ENCODE measurements around the gene NPPC.

Gene NPPC

DNA sequence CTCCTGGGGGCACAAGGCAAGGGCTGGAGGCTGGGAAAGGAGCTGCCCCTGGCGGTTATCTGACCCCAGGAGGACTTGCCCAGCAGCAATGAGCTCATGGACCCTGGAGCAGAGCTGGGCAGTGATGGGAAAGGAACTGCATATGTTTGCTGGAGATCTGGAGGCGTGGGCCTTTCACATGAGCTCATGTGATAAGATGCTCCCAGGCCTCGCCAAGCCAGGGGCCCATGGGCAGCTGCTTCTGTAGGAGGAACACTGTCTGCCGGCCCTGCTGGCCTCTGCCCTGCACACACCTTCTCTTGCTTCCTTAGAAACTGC is 9.0 kb upstream of the NPPC start:
- DNase-seq (ENCODE audit: low spot score) = no peak

DNA sequence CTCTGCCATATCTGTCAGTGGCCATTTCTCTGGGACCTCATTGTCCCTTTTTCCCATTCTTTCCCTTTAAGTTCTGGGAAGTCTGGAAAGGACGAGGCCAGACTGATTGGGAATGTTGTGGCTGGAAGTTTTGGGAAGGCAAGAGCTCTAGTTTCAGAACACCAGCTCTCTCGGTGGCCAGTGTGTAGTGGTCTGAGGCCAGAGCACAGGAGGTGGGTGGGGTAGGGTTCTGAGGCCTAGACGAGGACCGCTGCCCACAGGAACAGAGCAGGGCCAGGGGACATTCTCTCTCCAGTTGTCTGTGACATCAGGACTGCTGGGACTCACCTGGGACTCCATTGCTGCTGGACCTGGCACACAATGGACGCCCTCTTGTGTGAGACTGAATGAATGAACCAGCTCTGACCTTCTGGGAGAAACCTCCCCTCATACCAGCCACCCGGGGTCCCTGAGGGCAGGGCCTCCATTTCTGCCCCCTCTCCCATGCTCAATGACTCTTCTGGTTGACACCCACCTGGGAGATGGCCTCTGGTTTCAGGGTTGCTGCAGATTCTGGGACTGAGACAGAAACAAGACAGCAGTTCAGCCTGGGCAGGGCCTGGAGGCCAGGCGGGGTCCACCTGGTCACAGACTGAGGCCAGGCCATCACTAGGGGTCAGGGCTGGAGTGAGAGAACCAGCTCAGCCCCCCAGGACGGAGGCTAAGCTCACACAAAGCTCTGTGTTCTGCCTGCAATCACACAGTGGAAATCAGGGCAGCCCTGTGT is 8.4 kb upstream of the NPPC start:
- DNase-seq (ENCODE audit: low spot score) = no peak

- peak; percentile 29 for DNase-seq (ENCODE audit: low spot score)
Measured at GRCh38 chr2:231933916-231934401, 7.8 kb upstream of the NPPC start.

GRCh38 chr2:231932985-231933915 is 7.1 kb upstream of the NPPC start:
- DNase-seq (ENCODE audit: low spot score) = no peak

GRCh38 chr2:231932711-231932970 is 6.4 kb upstream of the NPPC start:
- no peak for DNase-seq (ENCODE audit: low spot score)

- DNase-seq (ENCODE audit: low spot score) = no peak
Measured at GRCh38 chr2:231931481-231931915, 5.3 kb upstream of the NPPC start.

DNA sequence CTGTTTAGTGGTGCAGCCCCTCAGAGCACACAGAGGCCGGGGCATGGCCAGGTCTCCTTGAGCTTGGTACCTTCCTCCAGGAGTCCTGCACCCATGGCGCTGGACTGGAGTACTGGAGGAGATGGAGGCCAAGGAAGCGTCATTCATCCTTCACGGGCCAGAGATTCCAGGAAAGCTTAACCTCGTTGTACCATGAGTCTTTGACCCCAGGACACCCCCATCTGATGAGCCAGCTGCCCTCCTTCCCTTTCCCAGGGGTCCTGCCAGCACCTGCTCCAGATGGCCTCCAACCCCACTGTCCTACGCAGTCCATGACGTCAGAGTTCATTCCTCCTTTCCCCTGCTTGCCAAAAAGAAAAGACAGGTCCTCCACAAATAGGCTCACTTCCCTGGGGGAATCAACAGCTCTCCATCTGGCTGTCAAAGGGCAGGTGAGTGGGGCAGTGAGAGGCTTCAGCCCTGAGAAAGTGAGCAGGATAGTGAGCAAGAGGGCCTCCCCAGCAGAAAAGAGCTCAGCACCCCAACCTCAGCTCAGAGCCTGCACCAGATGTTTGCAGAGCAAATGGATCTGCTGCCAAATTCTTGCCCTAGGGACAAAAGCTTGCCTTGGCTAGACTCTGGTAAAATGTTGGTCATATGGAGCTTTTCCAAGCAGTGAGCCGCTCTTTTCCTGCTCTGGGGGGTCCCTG is 4.5 kb upstream of the NPPC start:
- DNase-seq (ENCODE audit: low spot score) = no peak

- peak; percentile 70 for DNase-seq (ENCODE audit: low spot score)
Measured at GRCh38 chr2:231929961-231930592, 3.9 kb upstream of the NPPC start.

DNA sequence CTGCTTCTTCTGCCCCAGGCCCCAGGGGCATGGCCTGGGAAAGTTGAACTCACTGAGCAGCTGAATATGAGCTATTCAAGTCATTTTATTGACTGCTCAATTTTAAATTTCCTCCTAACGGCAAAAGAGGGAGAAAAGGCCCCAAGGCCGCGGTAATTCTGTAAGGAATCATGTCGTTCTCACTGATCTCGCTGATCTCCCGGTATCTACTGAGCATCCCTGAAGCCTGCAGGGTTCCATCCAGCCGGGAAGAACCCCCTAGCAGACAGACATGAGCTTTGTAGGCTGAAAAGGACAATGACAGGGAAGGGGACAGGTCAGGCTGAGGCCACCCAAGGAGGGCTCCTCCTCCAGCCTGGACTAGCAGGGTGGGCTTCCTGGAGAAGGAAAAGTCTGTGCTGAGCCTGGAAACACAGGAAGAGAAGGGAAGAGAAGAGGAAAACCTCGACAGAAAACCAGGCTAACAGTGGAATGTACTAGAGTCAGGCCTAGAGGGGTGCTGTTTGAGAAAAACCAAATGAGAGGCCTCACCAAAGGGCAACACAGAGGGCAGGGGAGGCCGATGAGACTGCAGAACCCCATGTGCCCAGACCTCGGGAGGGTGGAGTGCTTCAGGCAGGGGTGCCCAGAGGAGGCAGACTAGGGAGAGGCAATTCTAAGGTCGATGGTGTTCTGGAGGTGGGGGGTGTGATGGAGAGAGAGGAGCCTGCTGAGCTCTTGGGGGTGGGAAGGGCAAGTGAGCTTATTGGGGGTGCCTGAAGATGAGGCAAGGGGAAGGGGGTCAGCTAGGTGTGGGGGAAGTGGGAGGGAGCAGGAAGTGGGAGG is 2.9 kb upstream of the NPPC start:
- no peak for DNase-seq (ENCODE audit: low spot score)

DNA sequence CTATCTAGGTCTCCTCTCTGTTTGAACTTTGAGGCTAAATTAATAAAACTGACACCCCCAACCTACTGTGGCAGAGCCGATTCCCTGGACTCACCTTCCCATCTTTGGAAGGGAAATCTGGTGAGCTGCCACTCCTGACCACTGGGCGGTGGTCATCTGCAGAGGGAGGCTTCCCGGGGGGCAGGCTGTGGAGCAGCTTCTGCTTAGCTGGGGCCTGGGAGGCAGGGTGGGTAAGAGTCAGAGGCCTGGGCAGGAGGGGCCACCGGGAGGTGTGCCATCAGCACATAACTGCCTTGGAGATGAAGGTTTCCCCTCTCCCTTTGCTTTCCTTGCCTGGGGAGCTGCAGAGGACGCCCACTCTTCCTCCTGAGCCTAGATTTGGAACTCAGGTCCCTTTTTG is 2.3 kb upstream of the NPPC start:
- DNase-seq (ENCODE audit: low spot score) = no peak

DNA sequence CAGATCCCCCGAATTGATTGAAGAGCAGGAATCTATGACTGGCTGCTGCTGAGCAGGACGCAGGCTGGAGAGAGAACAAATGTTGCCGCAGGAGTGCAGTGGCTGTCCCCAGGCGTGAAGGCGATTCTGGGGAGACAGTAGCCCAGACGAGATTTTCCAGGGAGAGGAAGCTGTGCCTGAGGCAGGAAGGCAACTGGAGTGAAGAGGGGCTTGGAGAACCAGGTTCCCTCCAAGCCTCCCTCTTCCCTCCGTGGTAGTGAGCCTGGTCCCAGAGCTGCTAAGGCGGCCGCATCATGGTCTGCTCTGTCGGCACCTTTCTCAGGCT is 1.3 kb upstream of the NPPC start:
- DNase-seq (ENCODE audit: low spot score) = peak; percentile 11

DNA sequence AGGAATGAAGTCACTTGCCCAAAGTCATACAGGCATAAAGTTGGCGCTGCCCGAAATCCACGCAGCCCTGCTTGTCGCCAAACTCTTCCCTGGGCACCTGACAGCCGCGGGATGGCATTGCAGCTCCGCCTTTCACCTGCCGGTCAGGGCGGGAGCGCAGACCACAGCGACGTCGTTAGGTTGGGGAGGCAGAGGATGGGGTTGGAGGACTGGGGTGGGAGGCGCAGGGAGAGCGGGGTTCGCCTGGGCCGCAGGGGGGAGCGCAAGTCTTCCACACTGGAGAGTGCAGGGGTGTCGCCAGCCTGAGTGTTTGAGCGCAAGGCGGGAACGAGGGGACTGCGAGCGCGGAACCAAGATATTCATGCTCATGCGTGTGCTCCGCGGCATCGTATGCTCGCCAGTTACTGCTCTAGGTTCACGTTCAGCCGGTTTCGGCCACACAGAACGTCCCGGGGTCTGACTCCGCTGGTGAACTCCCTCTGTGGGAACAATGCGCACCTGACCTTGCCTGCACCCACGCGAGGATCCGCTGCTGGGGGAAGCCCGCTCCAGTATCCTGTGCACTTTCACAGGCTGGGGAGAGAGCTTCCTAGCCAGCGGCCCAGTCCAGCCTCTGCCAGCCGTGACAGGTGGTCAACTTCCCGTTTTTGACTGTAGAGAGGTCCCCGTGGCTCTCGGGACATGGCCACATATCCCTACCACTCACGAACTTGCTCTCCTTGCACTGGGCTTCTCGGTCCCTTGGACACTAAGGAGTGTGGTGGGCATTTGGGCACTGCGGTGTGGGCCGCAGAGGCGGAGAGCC is 767 bp upstream of the NPPC start:
- DNase-seq (ENCODE audit: low spot score) = peak; percentile 49

DNA sequence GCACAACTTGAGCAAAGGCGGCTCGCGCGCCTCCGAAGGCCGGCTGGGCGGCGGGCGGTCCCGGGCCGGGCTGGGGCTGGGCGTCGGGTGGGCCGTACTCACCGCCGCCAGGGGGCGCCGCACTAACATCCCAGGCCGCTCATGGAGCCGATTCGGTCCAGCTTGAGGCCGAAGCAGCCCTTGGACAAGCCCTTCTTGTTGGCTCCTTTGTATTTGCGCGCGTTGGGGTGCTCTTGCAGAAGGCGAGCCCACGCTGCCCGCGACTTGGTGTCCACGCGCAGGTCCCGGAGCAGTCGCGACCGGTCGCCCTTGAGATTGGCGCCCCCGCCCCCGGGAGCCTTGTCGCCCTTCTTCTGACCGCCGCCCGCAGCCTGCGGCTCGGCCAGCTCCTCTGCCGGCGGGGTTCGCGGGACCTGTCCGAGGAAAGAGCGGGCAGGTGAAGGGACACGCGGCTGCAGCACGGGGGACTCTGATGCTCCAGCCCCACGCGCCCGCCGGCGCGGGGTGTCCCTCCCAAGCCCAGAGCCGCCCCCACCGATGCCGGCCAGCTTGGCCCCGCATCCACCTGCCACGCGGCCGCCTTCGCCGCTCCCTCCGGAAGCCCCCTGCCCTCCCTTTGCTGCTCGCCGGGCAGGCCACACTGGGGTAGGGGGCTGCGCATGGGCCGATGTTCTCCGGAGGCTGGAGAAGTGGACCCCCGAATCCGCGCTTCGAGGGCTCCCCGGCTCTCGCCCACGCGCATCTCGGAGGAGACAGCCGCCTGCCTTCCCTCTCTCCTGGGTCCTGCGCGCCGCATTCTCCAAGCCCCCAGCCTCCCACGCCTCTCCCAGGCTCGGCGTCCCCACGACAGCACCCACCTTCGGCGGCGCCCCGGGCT is 655 bp downstream of the NPPC start:
- peak; percentile 91 for DNase-seq (ENCODE audit: low spot score)

GRCh38 chr2:231924889-231925275 is 1.3 kb downstream of the NPPC start:
- DNase-seq (ENCODE audit: low spot score) = no peak

- DNase-seq (ENCODE audit: low spot score) = no peak
Measured at GRCh38 chr2:231923951-231924888, 2.0 kb downstream of the NPPC start.

DNA sequence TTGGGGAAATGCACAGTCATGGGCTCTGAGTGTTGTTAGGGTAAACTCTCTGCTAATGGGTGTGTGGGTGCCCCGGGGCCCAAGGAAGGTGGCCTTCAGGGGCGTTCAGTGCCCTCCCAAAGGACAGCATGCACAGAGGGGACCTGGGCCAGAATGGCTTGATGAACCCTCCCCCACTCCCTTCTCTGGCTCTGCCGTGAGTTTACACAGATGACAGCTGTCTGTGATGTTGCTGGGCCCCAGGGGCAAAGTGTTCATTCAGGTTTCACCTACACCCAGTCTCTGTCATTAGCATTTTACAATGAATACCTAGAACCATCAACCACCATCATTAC is 3.2 kb downstream of the NPPC start:
- no peak for DNase-seq (ENCODE audit: low spot score)

DNA sequence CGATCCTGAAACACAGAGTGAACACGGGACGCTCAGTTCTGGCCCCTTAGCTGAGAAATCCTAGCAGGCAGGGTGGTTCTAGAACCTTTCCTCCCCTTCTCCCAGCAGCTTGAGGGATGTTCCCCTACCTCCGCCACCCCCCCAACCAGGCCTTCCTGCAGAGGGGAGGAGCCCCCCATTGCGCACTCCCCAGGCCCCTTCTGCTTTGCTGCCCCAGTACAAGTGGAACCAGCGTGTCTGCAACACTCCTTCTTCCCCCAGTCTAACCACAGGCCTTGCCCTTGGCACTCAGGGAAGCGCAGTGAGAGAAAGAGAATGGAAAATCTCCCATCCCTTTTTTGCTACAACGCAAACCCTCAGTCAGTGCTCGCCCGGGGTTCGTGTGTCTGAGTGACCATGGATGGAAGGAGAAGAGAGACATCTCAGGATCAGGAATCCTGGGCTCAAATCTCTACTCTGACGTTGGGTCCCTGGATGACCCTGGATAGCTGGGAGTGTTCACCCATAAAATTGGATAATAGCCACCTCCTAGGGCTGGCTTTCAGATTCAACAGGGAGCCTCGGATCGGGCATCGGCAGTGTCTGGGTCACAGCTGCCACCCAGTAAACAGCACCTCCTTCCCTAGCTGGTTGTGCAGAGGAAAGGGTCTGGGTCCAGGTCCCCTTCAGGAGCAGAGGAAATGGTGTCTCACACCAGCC is 3.7 kb downstream of the NPPC start:
- no peak for DNase-seq (ENCODE audit: low spot score)

DNA sequence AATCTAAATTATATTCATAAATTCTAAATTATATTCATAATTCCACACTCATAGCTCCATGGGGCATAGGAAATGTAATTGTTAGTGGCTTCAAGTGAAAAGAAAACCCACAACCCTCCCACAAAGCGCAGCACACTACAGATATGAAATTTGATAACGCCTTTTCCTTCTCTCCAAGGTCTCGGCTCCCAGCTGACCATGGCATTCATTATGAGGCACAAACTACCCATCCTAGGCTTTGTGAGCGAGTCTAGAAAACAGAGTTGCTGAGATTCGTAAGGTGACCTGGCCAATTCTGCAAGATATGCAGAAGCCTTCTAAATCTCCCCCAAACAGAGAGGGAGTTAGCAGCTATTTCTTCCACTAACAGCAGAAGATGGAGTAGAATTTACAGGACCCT is 5.4 kb downstream of the NPPC start:
- DNase-seq (ENCODE audit: low spot score) = no peak

All from D341Med (cell line).